SK-N-SH treated with all-trans-retinoic acid at 6 μM for 48 hours (cell line): ENCODE data around the gene EGFL8.

Experiments used
- ATAC-seq: fragments of 200-7000 bp; cut with Tn5 transposase; 3 replicates; pipeline ENCODE4 v1.9.1; 2020; ENCODE audit warnings: mild to moderate bottlenecking, moderate library complexity
- ARNTL ChIP-seq: fragments of 450-650 bp; formaldehyde crosslinking; IDR thresholded peaks from 2 replicates; pipeline ENCODE4 v1.5.0; 2020; ENCODE audit warnings: low read depth, mild to moderate bottlenecking, moderate library complexity, borderline replicate concordance
- BACH2 ChIP-seq: fragments of 250-450 bp; sonication (Bioruptor Pico); IDR thresholded peaks from 2 replicates; pipeline ENCODE4 v1.9.0; 2021; ENCODE audit warnings: mild to moderate bottlenecking, borderline replicate concordance
- ESRRG ChIP-seq: fragments of 250-450 bp; sonication (Bioruptor Pico); IDR thresholded peaks from 2 replicates; pipeline ENCODE4 v1.6.1; 2021; ENCODE audit warnings: mild to moderate bottlenecking
- GLIS3 ChIP-seq: fragments of 250-450 bp; sonication (Bioruptor Pico); IDR thresholded peaks from 2 replicates; pipeline ENCODE4 v1.5.0; 2020; ENCODE audit warnings: mild to moderate bottlenecking, moderate library complexity
- ISL1 ChIP-seq: fragments of 250-450 bp; sonication (Bioruptor Pico); IDR thresholded peaks from 2 replicates; pipeline ENCODE4 v2.1.2; 2022; ENCODE audit warnings: mild to moderate bottlenecking, moderate library complexity
- OSR1 ChIP-seq: fragments of 250-450 bp; sonication (Bioruptor Pico); IDR thresholded peaks from 2 replicates; pipeline ENCODE4 v1.8.0; 2022; ENCODE audit warnings: moderate library complexity, mild to moderate bottlenecking, inconsistent platforms
- PPARA ChIP-seq: fragments of 250-450 bp; sonication (Bioruptor Pico); IDR thresholded peaks from 2 replicates; pipeline ENCODE4 v1.5.0; 2020; ENCODE audit warnings: mild to moderate bottlenecking, borderline replicate concordance
- RARB ChIP-seq: fragments of 250-450 bp; sonication (Bioruptor Pico); IDR thresholded peaks from 2 replicates; pipeline ENCODE4 v1.8.0; 2021; ENCODE audit warnings: mild to moderate bottlenecking, moderate library complexity
- SNAI2 ChIP-seq: fragments of 250-450 bp; sonication (Bioruptor Pico); IDR thresholded peaks from 2 replicates; pipeline ENCODE4 v1.5.0; 2020; ENCODE audit warnings: mild to moderate bottlenecking, moderate library complexity
- TCF4 ChIP-seq: fragments of 250-450 bp; sonication (Bioruptor Pico); IDR thresholded peaks from 2 replicates; pipeline ENCODE4 v1.8.0; 2021; ENCODE audit warnings: mild to moderate bottlenecking, moderate library complexity, borderline replicate concordance
- TOX ChIP-seq: fragments of 250-450 bp; sonication (Bioruptor Pico); IDR thresholded peaks from 2 replicates; pipeline ENCODE4 v1.8.0; 2021; ENCODE audit warnings: mild to moderate bottlenecking, moderate library complexity, borderline replicate concordance
- TSHZ2 ChIP-seq: fragments of 250-450 bp; sonication (Bioruptor Pico); IDR thresholded peaks from 2 replicates; pipeline ENCODE4 v1.5.0; 2020; ENCODE audit warnings: mild to moderate bottlenecking, moderate library complexity
- ZC3H10 ChIP-seq: fragments of 250-450 bp; sonication (Bioruptor Pico); IDR thresholded peaks from 2 replicates; pipeline ENCODE4 v1.5.1; 2021; ENCODE audit warnings: mild to moderate bottlenecking, moderate library complexity
- ZFP3 ChIP-seq: fragments of 250-450 bp; sonication (Bioruptor Pico); IDR thresholded peaks from 2 replicates; pipeline ENCODE4 v1.5.0; 2020; ENCODE audit warnings: mild to moderate bottlenecking, moderate library complexity
- ZFP30 ChIP-seq: fragments of 450-650 bp; formaldehyde crosslinking; IDR thresholded peaks from 2 replicates; pipeline ENCODE4 v1.5.0; 2022; ENCODE audit warnings: mild to moderate bottlenecking, moderate library complexity
- ZNF565 ChIP-seq: fragments of 450-650 bp; formaldehyde crosslinking; conservative IDR thresholded peaks from 2 replicates; pipeline ENCODE4 v1.5.0; 2020; ENCODE audit warnings: low read depth, mild to moderate bottlenecking, moderate library complexity
- ZNF70 ChIP-seq: fragments of 450-650 bp; formaldehyde crosslinking; IDR thresholded peaks from 2 replicates; pipeline ENCODE4 v1.5.0; 2020; ENCODE audit warnings: mild to moderate bottlenecking, moderate library complexity
- ZNF8 ChIP-seq: fragments of 450-650 bp; formaldehyde crosslinking; IDR thresholded peaks from 2 replicates; pipeline ENCODE4 v1.5.0; 2020; ENCODE audit warnings: mild to moderate bottlenecking, moderate library complexity
- TF ChIP-seq, protein P1 (sequence below): fragments of 250-450 bp; sonication (Bioruptor Pico); IDR thresholded peaks from 2 replicates; pipeline ENCODE4 v1.5.1; 2021; ENCODE audit warnings: mild to moderate bottlenecking, moderate library complexity
- TF ChIP-seq, protein P2 (sequence below): fragments of 250-450 bp; sonication (Bioruptor Pico); IDR thresholded peaks from 2 replicates; pipeline ENCODE4 v1.8.0; 2021; ENCODE audit warnings: low read depth, mild to moderate bottlenecking, moderate library complexity, borderline replicate concordance
- TF ChIP-seq, protein P3 (sequence below): fragments of 250-450 bp; sonication (Bioruptor Pico); IDR thresholded peaks from 2 replicates; pipeline ENCODE4 v1.5.1; 2020; ENCODE audit warnings: low read depth, mild to moderate bottlenecking, moderate library complexity
- TF ChIP-seq, protein P4 (sequence below): fragments of 250-450 bp; sonication (Bioruptor Pico); IDR thresholded peaks from 2 replicates; pipeline ENCODE4 v1.8.0; 2020; ENCODE audit warnings: mild to moderate bottlenecking, moderate library complexity, borderline replicate concordance

EGFL8 gene

GRCh38 chr6:32200711-32201475 lies 36.5 kb downstream of the EGFL8 start (continued):
- TF ChIP-seq, protein P1, sequence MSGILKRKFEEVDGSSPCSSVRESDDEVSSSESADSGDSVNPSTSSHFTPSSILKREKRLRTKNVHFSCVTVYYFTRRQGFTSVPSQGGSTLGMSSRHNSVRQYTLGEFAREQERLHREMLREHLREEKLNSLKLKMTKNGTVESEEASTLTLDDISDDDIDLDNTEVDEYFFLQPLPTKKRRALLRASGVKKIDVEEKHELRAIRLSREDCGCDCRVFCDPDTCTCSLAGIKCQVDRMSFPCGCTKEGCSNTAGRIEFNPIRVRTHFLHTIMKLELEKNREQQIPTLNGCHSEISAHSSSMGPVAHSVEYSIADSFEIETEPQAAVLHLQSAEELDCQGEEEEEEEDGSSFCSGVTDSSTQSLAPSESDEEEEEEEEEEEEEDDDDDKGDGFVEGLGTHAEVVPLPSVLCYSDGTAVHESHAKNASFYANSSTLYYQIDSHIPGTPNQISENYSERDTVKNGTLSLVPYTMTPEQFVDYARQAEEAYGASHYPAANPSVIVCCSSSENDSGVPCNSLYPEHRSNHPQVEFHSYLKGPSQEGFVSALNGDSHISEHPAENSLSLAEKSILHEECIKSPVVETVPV (CRISPR knock-in tag): no peak

DNA sequence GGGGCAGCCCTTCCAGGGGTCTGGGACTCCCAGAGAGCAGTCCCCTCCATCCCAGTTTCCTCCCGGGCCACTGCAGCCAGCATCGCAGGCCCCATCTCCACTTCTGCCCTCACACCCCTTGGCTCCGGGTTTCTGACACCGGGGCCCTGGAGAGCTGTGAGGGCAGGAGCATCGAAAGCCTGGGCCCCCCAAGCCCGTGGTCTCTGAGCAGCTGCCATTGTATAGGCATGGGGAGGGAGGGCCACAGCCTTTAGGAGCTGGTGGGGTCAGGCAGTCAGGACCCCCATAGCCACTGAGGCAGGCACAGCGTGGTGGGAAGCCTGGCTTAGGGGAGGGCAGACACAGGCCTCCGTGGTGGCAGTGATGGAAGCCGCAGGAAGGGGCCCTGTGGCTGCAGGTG lies 37.8 kb downstream of the EGFL8 start:
- no peak for ATAC-seq
- TF ChIP-seq ESRRG (CRISPR knock-in tag) (no peak), ZNF70 (CRISPR knock-in tag) (no peak), ZFP3 (CRISPR knock-in tag) (no peak)
- TF ChIP-seq, all 23 proteins: peak for 0

DNA sequence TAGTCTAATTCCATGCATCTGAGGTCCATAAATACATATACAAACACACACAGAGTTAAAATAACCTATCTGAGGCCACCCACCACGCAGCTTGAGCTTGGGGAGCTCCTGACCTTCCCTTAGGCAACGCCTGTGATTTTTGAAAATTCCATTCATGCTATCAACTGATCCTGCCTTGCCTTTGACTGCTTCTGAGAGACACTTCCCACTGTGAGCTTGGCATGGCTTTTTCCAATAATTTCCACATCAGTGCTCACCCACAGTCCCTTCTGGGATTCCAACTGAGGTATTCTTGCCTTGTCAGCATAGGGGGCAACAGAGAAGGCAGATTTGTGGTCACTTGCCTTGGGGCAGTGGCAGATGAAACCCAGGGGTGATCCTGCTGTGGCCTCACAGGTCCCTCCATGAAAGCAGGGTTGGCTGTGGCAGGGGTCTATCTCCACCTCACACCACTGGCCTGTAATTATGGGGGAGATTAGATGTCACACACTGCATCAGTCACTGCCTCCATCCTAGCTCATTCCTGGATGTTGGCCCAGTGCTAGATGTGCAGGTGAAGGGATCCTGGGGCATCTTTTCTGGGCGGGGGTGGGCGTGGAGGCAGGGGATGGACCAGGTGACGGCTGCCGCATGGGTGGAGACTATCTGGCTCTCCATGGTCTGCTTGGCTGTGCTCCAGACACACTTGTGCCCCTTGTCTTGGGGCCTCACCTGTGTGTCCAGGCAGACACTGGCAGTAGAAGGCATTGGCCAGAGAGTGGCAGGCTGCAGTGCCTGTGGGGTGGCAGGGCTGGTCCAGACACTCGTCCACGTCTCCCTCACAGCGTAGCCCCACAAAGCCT lies 39.3 kb downstream of the EGFL8 start:
- TF ChIP-seq, protein P2, sequence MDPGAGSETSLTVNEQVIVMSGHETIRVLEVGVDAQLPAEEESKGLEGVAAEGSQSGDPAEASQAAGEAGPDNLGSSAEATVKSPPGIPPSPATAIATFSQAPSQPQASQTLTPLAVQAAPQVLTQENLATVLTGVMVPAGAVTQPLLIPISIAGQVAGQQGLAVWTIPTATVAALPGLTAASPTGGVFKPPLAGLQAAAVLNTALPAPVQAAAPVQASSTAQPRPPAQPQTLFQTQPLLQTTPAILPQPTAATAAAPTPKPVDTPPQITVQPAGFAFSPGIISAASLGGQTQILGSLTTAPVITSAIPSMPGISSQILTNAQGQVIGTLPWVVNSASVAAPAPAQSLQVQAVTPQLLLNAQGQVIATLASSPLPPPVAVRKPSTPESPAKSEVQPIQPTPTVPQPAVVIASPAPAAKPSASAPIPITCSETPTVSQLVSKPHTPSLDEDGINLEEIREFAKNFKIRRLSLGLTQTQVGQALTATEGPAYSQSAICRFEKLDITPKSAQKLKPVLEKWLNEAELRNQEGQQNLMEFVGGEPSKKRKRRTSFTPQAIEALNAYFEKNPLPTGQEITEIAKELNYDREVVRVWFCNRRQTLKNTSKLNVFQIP (CRISPR knock-in tag): no peak
- TF ChIP-seq, protein P3, sequence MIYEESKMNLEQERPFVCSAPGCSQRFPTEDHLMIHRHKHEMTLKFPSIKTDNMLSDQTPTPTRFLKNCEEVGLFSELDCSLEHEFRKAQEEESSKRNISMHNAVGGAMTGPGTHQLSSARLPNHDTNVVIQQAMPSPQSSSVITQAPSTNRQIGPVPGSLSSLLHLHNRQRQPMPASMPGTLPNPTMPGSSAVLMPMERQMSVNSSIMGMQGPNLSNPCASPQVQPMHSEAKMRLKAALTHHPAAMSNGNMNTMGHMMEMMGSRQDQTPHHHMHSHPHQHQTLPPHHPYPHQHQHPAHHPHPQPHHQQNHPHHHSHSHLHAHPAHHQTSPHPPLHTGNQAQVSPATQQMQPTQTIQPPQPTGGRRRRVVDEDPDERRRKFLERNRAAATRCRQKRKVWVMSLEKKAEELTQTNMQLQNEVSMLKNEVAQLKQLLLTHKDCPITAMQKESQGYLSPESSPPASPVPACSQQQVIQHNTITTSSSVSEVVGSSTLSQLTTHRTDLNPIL (CRISPR knock-in tag): no peak
- TF ChIP-seq ISL1 (no peak), RARB (CRISPR knock-in tag) (no peak), BACH2 (CRISPR knock-in tag) (no peak), TCF4 (no peak), ZFP30 (CRISPR knock-in tag) (no peak), OSR1 (CRISPR knock-in tag) (no peak), SNAI2 (CRISPR knock-in tag) (no peak), ARNTL (CRISPR knock-in tag) (no peak), ZFP3 (CRISPR knock-in tag) (no peak), ESRRG (CRISPR knock-in tag) (no peak), GLIS3 (no peak), ZNF565 (CRISPR knock-in tag) (no peak)
- TF ChIP-seq, protein P1 (CRISPR knock-in tag): no peak
- TF ChIP-seq, protein P4, sequence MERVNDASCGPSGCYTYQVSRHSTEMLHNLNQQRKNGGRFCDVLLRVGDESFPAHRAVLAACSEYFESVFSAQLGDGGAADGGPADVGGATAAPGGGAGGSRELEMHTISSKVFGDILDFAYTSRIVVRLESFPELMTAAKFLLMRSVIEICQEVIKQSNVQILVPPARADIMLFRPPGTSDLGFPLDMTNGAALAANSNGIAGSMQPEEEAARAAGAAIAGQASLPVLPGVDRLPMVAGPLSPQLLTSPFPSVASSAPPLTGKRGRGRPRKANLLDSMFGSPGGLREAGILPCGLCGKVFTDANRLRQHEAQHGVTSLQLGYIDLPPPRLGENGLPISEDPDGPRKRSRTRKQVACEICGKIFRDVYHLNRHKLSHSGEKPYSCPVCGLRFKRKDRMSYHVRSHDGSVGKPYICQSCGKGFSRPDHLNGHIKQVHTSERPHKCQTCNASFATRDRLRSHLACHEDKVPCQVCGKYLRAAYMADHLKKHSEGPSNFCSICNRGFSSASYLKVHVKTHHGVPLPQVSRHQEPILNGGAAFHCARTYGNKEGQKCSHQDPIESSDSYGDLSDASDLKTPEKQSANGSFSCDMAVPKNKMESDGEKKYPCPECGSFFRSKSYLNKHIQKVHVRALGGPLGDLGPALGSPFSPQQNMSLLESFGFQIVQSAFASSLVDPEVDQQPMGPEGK (CRISPR knock-in tag): no peak

GRCh38 chr6:32204268-32204715 lies 39.9 kb downstream of the EGFL8 start:
- ATAC-seq: no peak
- TF ChIP-seq BACH2 (CRISPR knock-in tag) (no peak), ZNF565 (CRISPR knock-in tag) (no peak), PPARA (CRISPR knock-in tag) (no peak), ZC3H10 (CRISPR knock-in tag) (no peak), TSHZ2 (CRISPR knock-in tag) (no peak), ZNF8 (no peak), ISL1 (no peak), TOX (CRISPR knock-in tag) (no peak), GLIS3 (no peak)
- TF ChIP-seq, protein P1 (CRISPR knock-in tag): no peak

More for the DNA sequence above, 39.3 kb downstream of the EGFL8 start:
- ATAC-seq: no peak
